NOMO-1 treated with DMSO at 0.1 percent for 48 hours (cell line): ENCODE results near the gene MYADM.
A peak's percentile ranks its signal among the peaks of the same experiment; 100 is the strongest.
"Not testable (repeated sequence)": the region's sequence is repeated elsewhere in the genome, so short reads cannot be mapped to it uniquely, and the experiment has no call there.

Source experiments
- DNase-seq: peaks from one replicate; lab custom pipeline; 2025; ENCODE audit not compliant: unreplicated experiment; lab: John Stamatoyannopoulos, UW

MYADM gene

GRCh38 chr19:53868091-53868891 is 608 bp downstream of the MYADM start:
- peak; percentile 28 for DNase-seq

GRCh38 chr19:53868892-53869804 is 1.5 kb downstream of the MYADM start:
- DNase-seq: peak; percentile 96

- DNase-seq: not testable (repeated sequence)
Measured at GRCh38 chr19:53869805-53870484, 2.3 kb downstream of the MYADM start.

GRCh38 chr19:53870485-53870844 is 2.8 kb downstream of the MYADM start:
- peak; percentile 91 for DNase-seq

GRCh38 chr19:53871454-53871853 is 3.8 kb downstream of the MYADM start:
- peak; percentile 86 for DNase-seq

GRCh38 chr19:53872762-53873161 is 5.1 kb downstream of the MYADM start:
- DNase-seq: no peak

DNA sequence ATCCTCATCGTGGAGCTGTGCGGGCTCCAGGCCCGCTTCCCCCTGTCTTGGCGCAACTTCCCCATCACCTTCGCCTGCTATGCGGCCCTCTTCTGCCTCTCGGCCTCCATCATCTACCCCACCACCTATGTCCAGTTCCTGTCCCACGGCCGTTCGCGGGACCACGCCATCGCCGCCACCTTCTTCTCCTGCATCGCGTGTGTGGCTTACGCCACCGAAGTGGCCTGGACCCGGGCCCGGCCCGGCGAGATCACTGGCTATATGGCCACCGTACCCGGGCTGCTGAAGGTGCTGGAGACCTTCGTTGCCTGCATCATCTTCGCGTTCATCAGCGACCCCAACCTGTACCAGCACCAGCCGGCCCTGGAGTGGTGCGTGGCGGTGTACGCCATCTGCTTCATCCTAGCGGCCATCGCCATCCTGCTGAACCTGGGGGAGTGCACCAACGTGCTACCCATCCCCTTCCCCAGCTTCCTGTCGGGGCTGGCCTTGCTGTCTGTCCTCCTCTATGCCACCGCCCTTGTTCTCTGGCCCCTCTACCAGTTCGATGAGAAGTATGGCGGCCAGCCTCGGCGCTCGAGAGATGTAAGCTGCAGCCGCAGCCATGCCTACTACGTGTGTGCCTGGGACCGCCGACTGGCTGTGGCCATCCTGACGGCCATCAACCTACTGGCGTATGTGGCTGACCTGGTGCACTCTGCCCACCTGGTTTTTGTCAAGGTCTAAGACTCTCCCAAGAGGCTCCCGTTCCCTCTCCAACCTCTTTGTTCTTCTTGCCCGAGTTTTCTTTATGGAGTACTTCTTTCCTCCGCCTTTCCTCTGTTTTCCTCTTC is 6.3 kb downstream of the MYADM start:
- no peak for DNase-seq

DNA sequence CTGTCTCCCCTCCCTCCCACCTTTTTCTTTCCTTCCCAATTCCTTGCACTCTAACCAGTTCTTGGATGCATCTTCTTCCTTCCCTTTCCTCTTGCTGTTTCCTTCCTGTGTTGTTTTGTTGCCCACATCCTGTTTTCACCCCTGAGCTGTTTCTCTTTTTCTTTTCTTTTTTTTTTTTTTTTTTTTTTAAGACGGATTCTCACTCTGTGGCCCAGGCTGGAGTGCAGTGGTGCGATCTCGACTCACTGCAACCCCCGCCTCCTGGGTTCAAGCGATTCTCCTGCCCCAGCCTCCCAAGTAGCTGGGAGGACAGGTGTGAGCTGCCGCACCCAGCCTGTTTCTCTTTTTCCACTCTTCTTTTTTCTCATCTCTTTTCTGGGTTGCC is 6.9 kb downstream of the MYADM start:
- no peak for DNase-seq

DNA sequence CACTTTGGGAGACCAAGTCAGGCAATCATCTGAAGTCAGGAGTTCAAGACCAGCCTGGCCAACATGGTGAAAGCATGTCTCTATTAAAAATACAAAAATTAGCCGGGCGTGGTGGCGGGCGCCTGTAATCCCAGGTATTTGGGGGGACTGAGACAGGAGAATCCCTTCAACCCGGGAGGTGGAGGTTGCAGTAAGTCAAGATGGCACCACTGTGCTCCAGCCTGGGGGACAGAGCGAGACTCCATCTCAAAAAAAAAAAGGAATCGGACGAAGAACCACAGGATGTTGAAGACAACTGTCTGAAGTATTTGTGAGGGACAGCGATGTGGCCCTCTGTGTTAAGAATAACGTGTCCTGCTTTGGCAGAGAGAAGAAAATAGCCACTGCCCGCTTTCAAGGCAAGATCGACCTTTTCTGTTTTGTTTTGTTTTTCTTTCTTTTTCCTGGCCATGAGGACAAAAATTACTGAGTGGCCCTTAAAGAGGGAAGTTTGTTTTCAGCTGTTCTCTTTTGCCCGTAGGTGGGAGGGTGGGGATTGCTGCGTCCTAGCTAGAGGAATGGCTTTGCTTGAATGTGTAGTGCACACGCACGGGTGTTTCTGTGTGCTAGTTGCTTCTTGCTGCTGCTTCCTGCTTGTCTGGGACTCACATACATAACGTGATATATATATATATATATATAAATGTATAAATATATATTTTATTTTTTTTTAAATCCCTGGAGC is 8.1 kb downstream of the MYADM start:
- no peak for DNase-seq

DNA sequence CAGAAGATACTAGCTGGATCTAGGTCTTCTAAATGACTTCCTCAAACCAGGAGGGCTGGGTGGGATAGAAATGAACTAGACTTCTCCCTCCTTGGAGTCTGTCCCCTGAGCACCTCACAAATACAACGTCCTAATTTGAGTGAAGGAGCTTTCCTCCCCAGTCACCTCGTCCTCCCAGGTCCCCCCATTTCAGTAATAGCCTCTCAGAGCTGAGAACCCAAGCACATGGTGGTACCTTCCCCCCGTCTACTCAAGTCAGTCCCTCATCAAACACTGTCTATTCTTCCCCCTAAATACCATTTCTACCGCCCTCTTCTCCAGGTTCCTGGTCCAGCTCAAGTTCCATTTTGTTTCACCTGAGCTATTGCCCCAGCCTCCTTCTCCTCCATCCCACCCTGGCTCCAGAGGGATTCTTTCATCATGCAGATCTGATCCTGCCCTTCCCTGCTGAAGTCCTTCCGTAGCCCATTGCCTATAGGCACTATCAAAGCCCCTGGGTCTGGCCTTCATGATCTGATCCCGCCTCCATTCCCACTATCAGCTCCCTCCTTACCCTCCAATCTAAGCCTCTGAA is 9.1 kb downstream of the MYADM start:
- DNase-seq: no peak

DNA sequence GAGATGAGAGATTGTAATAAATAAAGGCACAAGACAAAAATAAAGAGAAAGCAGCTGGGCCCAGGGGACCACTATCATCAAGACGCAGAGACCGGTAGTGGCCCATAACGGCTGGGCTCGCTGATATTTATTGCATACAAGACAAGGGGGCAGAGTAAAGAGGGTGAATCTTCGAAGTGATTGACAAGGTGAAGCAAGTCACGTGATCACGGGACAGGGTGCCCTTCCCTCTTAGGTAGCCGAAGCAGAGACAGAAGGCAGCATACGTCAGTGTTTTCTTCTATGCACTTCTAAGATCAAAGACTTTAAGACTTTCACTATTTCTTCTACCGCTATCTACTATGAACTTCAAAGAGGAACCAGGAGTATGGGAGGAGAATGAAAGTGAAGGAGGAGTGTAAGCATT is 9.7 kb downstream of the MYADM start:
- peak; percentile 16 for DNase-seq

- DNase-seq: no peak
Measured at GRCh38 chr19:53878776-53879139, 11.1 kb downstream of the MYADM start.

DNA sequence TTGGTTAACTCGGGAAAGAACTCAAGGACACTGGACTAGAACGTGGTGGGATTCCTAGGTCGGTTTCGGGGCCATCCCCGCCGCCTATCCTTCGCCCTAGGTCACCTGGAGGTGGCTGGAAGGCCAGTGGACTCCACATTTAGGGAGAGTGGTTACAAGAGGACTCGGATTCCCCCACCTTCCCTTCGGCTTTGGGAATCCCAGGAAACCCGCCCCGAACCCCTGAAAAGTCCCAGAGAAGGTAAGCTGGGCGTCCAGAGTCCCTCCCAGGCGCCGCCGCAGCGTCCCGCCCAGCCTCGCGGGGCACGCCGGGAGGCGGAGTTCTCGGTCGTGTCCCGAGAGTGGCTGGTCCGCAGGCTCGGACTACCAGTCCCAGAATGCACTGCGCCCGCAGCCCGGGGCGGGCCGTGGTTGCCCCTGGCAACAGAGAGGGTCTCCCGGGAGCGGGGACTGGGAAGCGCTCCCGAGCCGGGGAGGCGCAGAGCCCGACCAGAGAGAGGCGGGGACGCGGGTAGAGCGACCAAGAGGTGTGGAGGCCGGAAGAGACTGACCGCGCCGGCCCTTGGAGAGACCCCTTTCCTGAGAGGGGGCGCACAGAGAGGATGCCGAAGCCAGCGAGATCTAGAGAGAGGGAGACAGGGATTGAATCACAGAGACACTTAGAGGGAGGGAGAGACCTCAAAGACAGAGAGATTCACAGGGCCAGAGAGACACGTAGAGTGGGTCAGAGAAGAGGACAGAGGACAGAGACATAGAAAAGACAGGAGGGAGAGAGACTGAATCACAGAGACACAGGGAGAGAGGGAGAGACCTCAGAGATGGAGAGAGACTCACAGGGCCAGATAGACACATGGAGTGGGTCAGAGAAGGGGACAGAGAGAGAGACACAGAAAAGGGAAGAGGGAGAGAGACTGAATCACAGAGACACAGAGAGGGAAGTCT is 11.7 kb downstream of the MYADM start:
- peak; percentile 57 for DNase-seq

DNA sequence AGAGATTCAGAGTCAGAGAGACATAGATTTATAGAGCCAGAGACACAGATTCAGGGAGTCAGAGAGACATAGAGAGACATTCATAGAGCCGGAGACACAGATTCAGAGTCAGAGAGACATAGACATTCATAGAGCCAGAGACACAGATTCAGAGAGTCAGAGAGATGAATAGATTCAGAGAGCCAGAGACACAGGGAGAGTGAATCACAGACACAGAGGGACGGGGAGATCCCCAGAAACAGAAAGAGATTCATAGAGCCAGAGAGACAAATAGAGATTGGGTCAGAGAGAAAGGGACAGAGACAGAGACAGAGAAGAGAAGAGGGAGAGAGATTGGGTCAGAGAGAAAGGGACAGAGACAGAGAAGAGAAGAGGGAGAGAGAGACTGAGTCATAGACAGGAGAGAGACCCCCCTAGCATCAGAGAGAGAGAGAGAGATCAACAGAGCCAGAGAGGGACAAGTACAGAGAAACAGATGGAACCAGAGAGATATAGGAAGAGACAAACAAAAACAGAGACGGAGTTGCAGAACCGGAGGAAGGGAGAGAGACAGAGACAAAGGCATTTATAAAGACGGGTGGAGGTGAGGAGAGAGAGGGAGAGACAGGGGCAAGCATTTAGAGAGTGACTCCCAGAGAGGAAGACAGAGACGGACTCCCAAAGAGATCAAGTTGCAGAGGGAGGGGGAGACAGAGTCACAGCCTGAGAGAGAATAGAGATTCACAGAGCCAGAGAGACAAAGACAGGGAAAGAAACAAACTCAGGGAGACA is 13.2 kb downstream of the MYADM start:
- no peak for DNase-seq

DNA sequence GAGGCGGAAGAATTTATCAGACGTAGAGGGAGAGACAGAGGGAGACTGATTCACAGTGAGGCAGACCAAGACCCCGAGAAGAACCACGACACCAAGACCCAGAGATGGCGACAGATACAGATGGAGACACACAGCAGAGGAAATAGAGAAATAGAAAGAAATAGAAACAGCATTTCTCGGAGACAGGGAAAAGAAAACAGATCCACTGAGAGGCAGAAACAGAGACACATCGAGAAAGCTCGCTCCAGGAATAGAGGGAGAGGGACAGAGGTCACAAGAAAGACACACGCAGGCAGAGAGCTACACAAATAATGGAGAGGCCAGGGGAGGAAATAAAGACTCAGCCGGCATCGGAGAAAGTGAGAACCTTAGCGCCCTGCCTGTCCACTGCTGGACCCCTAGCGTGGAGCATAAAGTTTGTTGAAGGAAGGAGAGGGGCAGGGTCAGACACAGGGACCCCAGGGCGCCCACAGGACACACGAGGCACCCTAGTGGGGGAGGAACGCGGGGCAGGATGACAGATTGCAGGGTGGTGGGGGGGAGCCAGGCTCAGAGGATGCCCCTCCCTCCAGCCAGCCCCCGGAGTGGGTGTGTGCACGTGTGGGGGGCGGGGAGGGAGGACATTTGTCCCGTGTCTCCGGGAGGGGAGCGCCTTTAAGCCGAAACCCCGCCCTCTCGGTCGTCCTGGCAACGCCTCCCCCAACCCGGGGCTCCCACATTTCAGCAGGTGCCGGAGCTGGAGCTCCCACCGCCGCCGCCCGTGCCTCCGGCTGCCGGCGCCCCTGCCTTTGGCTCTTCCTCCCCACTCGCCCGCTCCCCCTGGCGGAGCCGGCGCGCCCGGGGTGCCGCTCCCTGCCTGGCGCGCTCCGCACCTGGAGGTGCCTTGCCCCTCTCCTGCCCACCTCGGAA is 14.1 kb downstream of the MYADM start, which contains the start of gene PRKCG:
PRKCG (plus strand) TSS at position 716 of the 909 bp plus-strand sequence. CDS start 298 bp downstream, outside the sequence.
- DNase-seq: peak; percentile 14

DNA sequence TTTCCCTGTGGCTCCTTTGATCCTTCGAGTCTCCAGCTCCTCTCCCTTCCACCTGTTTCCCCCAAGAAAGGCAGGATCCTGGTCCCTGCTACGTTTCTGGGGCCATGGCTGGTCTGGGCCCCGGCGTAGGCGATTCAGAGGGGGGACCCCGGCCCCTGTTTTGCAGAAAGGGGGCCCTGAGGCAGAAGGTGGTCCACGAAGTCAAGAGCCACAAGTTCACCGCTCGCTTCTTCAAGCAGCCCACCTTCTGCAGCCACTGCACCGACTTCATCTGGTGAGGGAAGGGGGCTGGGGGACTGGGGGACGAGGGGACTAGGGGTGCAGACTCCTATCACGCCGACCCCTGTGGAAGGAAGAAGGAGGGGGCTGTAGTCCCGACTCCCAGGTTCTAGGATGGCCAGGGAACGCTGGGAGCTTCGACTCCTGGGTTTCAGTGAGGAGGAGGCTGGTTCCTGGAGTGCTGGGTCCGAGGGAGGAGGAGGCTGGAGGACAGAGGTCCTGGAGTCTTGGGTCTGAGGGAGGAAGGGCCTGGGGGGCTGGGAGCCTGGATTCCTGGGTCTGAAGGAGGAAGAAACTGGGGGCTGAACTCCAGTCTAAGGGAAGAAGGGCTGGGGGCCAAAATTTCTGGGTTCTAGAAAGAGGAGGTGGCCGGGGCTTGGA is 14.8 kb downstream of the MYADM start:
- DNase-seq: no peak
